ENCODE measurements around the gene CSF3.

DNA sequence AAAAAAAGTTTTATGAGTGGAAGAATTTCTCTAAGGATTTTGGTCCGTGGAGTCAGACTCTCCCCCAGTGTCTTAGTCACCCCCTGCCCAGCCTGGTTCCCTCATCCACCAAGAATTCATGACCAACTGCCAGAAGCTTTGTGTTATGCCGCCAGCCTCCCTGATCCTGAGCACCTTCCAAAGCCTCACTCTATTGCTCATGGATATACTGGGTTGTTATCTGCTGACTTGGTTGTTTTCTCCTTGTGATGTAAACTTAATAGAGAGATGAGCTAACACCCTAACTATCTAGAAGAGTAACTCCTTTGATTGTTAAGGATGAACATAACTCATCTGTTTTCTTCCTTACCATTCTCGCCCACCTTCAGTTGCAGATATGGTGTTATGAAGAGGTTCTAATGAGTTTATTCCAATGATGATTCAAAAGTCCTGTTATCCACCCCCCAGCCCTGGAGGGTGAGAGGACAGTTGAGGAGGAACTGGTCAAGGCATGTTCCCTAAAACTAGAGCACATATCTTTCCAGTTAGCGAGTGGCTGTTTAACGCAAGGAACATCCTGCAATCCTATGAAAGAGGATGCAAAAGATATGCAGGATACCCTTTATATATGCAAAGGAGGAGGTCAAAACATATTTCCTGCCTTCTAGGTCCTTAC, 36.1 kb upstream of the CSF3 start:
- no peak for TF ChIP-seq EZH2phosphoT487 (IDR thresholded peaks at IDR 0.05; ENCODE audit: insufficient read depth, low read depth)
- no peak for TF ChIP-seq EZH2 (IDR thresholded peaks at IDR 0.05; ENCODE audit: insufficient read depth, poor library complexity, severe bottlenecking)
